NB4 (cell line): Measurements from ENCODE around the gene BRWD1.

Source experiments
- CTCF ChIP-seq: IDR thresholded peaks from one replicate; pipeline ENCODE4 v1.5.1; 2012; ENCODE audit warnings: low read depth, low read length
- POLR2A ChIP-seq: IDR thresholded peaks from 2 replicates; pipeline ENCODE4 v1.6.1; 2011; ENCODE audit warnings: mild to moderate bottlenecking; ENCODE audit not compliant: insufficient read length; ENCODE audit errors: extremely low read depth

DNA sequence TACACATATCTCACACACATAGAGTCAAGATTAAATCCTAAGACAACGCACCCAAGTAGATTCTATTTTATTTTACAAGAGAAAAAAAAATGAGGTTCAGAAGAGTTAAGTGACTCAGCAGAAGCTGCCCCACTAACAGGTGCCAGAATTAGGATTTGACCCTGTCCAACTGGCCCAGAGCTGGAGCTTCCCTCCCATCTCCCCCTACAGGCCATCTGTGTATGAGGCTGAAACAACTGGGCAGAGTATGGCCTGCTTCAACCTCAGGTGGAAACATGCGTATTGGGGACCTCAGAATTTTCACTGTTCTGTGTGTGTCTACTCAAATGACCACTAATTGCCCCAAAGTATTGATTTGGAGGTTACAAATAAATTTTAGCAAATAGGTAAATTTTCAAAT, 160.1 kb downstream of the BRWD1 start:
- TF ChIP-seq CTCF (peak; percentile 58), POLR2A (no peak)
